H9 (cell line): ENCODE data around the gene IFFO2. TPM values are rescaled to one million over a fixed set of nuclear protein-coding genes. Genes with fewer than 3 reads are reported as not detected.

Source experiments
- DNase-seq: peaks from one replicate; pipeline ENCODE4 v3.0.0-alpha.2; 2017
- H2AFZ ChIP-seq: one replicate; pipeline ENCODE4 v1.6.1; 2013; ENCODE audit warnings: mild to moderate bottlenecking, low read length, control low read depth, moderate library complexity
- H2AK5ac ChIP-seq: 2 replicates; pipeline ENCODE4 v1.6.1; 2013; ENCODE audit warnings: low read length, control low read depth, mixed read lengths; ENCODE audit not compliant: insufficient read length
- H2BK120ac ChIP-seq: one replicate; pipeline ENCODE4 v1.6.1; 2013; ENCODE audit warnings: low read depth, mild to moderate bottlenecking, low read length, control low read depth, inconsistent platforms; ENCODE audit not compliant: poor library complexity, severe bottlenecking
- H2BK12ac ChIP-seq: 2 replicates; pipeline ENCODE4 v1.6.1; 2013; ENCODE audit warnings: low read length, control low read depth, mixed read lengths, low read depth; ENCODE audit not compliant: insufficient read length
- H2BK15ac ChIP-seq: 2 replicates; pipeline ENCODE4 v1.6.1; 2013; ENCODE audit warnings: low read depth, low read length, control low read depth
- H2BK20ac ChIP-seq: one replicate; pipeline ENCODE4 v1.6.1; 2013; ENCODE audit warnings: low read depth, mild to moderate bottlenecking, low read length, control low read depth, inconsistent platforms; ENCODE audit not compliant: poor library complexity, severe bottlenecking
- H2BK5ac ChIP-seq: 2 replicates; pipeline ENCODE4 v1.6.1; 2013; ENCODE audit warnings: low read length, control low read depth, mixed read lengths; ENCODE audit not compliant: insufficient read length
- H3K14ac ChIP-seq: 2 replicates; pipeline ENCODE4 v1.6.1; 2013; ENCODE audit warnings: low read length, control low read depth; ENCODE audit not compliant: insufficient read depth
- H3K18ac ChIP-seq: 2 replicates; pipeline ENCODE4 v1.6.1; 2013; ENCODE audit warnings: low read depth, mild to moderate bottlenecking, mixed read lengths, low read length, control low read depth; ENCODE audit not compliant: insufficient read length
- H3K23ac ChIP-seq: 2 replicates; pipeline ENCODE4 v1.6.1; 2013; ENCODE audit warnings: low read length, control low read depth, mixed read lengths, low read depth; ENCODE audit not compliant: insufficient read length
- H3K23me2 ChIP-seq: 2 replicates; pipeline ENCODE4 v1.6.1; 2013; ENCODE audit warnings: low read depth, mild to moderate bottlenecking, mixed read lengths, low read length, control low read depth; ENCODE audit not compliant: insufficient read length, poor library complexity, severe bottlenecking
- H3K27ac ChIP-seq: 2 replicates; pipeline ENCODE4 v1.5.1; 2013; ENCODE audit warnings: low read length, control low read depth, mixed read lengths, low read depth; ENCODE audit not compliant: insufficient read length
- H3K27me3 ChIP-seq: 2 replicates; pipeline ENCODE4 v1.6.1; 2013; ENCODE audit warnings: low read length, control low read depth, inconsistent platforms; ENCODE audit not compliant: insufficient read depth
- H3K4ac ChIP-seq: 2 replicates; pipeline ENCODE4 v1.6.1; 2013; ENCODE audit warnings: low read depth, mild to moderate bottlenecking, control low read depth, inconsistent platforms, low read length, moderate library complexity
- H3K4me1 ChIP-seq: 2 replicates; pipeline ENCODE4 v1.6.1; 2013; ENCODE audit warnings: low read length, control low read depth, inconsistent platforms; ENCODE audit not compliant: insufficient read depth
- H3K4me2 ChIP-seq: 2 replicates; pipeline ENCODE4 v1.6.1; 2013; ENCODE audit warnings: low read length, control low read depth, mixed read lengths; ENCODE audit not compliant: insufficient read length, insufficient read depth
- H3K56ac ChIP-seq: 2 replicates; pipeline ENCODE4 v1.6.1; 2013; ENCODE audit warnings: low read depth, mild to moderate bottlenecking, mixed read lengths, low read length, control low read depth; ENCODE audit not compliant: insufficient read length
- H3K79me1 ChIP-seq: 2 replicates; pipeline ENCODE4 v1.6.1; 2013; ENCODE audit warnings: low read depth, mild to moderate bottlenecking, moderate library complexity, low read length, control low read depth, inconsistent platforms; ENCODE audit not compliant: insufficient read depth, poor library complexity, severe bottlenecking
- H3K79me2 ChIP-seq: 2 replicates; pipeline ENCODE4 v1.6.1; 2013; ENCODE audit warnings: low read length, control low read depth, inconsistent platforms; ENCODE audit not compliant: insufficient read depth
- H3K9ac ChIP-seq: 2 replicates; pipeline ENCODE4 v1.6.1; 2013; ENCODE audit warnings: low read length, control low read depth, mixed read lengths; ENCODE audit not compliant: insufficient read length; ENCODE audit errors: extremely low read depth
- H3K9me3 ChIP-seq: one replicate; pipeline ENCODE4 v1.6.1; 2013; ENCODE audit warnings: low read depth, low read length, inconsistent platforms; ENCODE audit not compliant: control insufficient read depth
- H3T11ph ChIP-seq: one replicate; pipeline ENCODE4 v1.6.1; 2013; ENCODE audit warnings: mild to moderate bottlenecking, low read length, control low read depth, inconsistent platforms
- H4K20me1 ChIP-seq: one replicate; pipeline ENCODE4 v1.6.1; 2013; ENCODE audit not compliant: control insufficient read depth, insufficient read length, insufficient read depth
- H4K5ac ChIP-seq: 2 replicates; pipeline ENCODE4 v1.6.1; 2013; ENCODE audit warnings: low read depth, mild to moderate bottlenecking, mixed read lengths, low read length, control low read depth; ENCODE audit not compliant: insufficient read length
- H4K8ac ChIP-seq: replicated peaks from 2 replicates; pipeline ENCODE4 v1.6.1; 2013; ENCODE audit warnings: low read length, control low read depth, mixed read lengths, low read depth; ENCODE audit not compliant: insufficient read length
- H4K91ac ChIP-seq: 2 replicates; pipeline ENCODE4 v1.6.1; 2013; ENCODE audit warnings: low read depth, mild to moderate bottlenecking, moderate library complexity, mixed read lengths, low read length, control low read depth; ENCODE audit not compliant: insufficient read length
- H3K27ac Mint-ChIP-seq, 3 experiments: 2 replicates in 2 of 3; 3 replicates in 1 of 3; pipeline ENCODE4 v1.8.0; 2020 to 2021; ENCODE audit warnings: mixed read lengths in 3 of 3, mild to moderate bottlenecking in 1 of 3, moderate library complexity in 1 of 3
- H3K27me3 Mint-ChIP-seq: 2 replicates; pipeline ENCODE4 v1.8.0; 2021; ENCODE audit warnings: low read depth, mild to moderate bottlenecking, moderate library complexity, mixed read lengths
- H3K36me3 Mint-ChIP-seq, 3 experiments: 2 replicates in 2 of 3; 3 replicates in 1 of 3; pipeline ENCODE4 v1.8.0; 2020 to 2021; ENCODE audit warnings: low read depth in 3 of 3, mixed read lengths in 3 of 3; ENCODE audit not compliant: insufficient read depth in 1 of 3
- H3K4me1 Mint-ChIP-seq, 2 experiments: 2 replicates each; pipeline ENCODE4 v1.8.0; 2020; ENCODE audit warnings: mixed read lengths in 2 of 2
- H3K4me3 Mint-ChIP-seq, 2 experiments: 2 replicates in 1 of 2; 3 replicates in 1 of 2; pipeline ENCODE4 v1.8.0; 2020 to 2021; ENCODE audit warnings: mild to moderate bottlenecking in 2 of 2, mixed read lengths in 2 of 2, moderate library complexity in 1 of 2
- H3K9me3 Mint-ChIP-seq, 2 experiments: 2 replicates in 1 of 2; 3 replicates in 1 of 2; pipeline ENCODE4 v1.8.0; 2020; ENCODE audit warnings: mild to moderate bottlenecking in 2 of 2, mixed read lengths in 2 of 2, moderate library complexity in 1 of 2
- WGBS: extraction: QIAGEN DNeasy Blood & Tissue Kit; methylation state at CpG from one replicate; pipeline ENCODE4 v1.1.7; 2013; ENCODE audit warnings: missing lambda C conversion rate, low lambda C conversion rate, mixed read lengths; ENCODE audit not compliant: insufficient read length; ENCODE audit errors: extremely low coverage; 5-methylcytosine and 5-hydroxymethylcytosine counted together
- total RNA-seq: library from RNA; stranded (reverse); gene quantifications from 2 replicates; pipeline ENCODE4 v1.2.1, GENCODE V29; 2021
- TF ChIP-seq, protein P1 (sequence below): fragments of 200-600 bp; sonication (generic); conservative IDR thresholded peaks from 3 replicates; pipeline ENCODE4 v1.8.0; 2021; ENCODE audit warnings: antibody characterized with exemption, mild to moderate bottlenecking

IFFO2 gene
- total RNA-seq, 1 experiment from 2014 or later: 3.6 TPM

DNA sequence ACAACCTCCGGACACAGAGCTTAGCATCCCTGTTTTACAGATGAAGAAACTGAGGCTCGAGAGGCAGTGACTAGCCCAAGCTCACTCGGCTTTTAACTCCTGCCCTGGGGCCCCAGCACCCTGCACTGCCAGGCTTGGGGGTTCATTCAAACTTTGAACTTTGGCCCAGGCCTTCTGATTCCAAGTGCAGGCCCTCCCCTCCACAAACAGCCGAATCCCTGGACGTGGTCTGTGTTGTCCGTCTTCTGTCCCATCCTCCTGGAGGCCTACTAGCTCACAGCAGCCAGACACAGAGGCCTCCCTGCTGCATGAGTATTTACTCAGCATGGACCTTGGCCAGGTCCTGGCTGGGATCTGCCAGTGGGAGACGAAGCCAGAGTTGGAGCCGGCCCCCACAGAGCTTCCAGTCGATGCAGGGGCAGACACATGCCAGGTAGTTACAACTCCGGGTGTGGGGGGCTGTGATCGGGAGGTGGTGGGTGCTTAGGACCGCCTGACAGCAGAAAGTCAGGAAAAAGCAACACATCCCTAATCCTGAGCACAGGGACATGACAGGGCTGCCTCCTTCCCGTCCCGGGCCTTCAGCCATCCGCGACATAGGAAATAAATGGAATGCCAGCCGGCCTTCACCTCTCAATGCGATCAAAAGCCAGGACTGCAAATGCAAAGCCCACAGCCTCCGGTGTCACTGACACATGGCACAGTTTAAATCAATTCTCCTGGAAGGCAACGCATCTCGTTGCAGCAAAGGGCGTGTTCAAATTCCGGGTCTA is 7.4 kb downstream of the IFFO2 start:
- Histone ChIP-seq H3K9me3 (no peaks in the 10 kb centered on the region), H2BK12ac (peak overlapping the region; percentile 28), H2AFZ (no peak overlapping the region), H3K23me2 (peaks cover 4% of the 10 kb centered on the region), H4K8ac (peak overlapping the region; percentile 20), H3K4ac (no peak overlapping the region), H3K18ac (peak overlapping the region; percentile 93), H4K5ac (peak overlapping the region; percentile 45), H2BK20ac (no peak overlapping the region), H3K27ac (no peak overlapping the region), H4K20me1 (no peaks in the 10 kb centered on the region), H3K79me1 (no peaks in the 10 kb centered on the region), H2AK5ac (no peak overlapping the region), H2BK120ac (no peak overlapping the region), H3K4me2 (peak overlapping the region; percentile 15), H3K23ac (no peak overlapping the region), H4K91ac (no peak overlapping the region), H2BK5ac (no peak overlapping the region), H3K4me1 (peaks cover 8% of the 10 kb centered on the region; the same call in 1 of the 2 replicates), H3K9ac (no peak overlapping the region), H2BK15ac (no peak overlapping the region), H3K79me2 (no peaks in the 10 kb centered on the region), H3K27me3 (no peaks in the 10 kb centered on the region), H3T11ph (no peak overlapping the region), H3K14ac (peak overlapping the region; percentile 93), H3K56ac (no peak overlapping the region)
- Mint-ChIP-seq H3K9me3 (no peaks in the 10 kb centered on the region), H3K4me1 (peaks cover 29 to 43% of the 10 kb centered on the region in 2 experiments), H3K27me3 (peaks cover 8% of the 10 kb centered on the region), H3K36me3 (no peaks in the 10 kb centered on the region), H3K4me3 (peak overlapping the region in 1 of 2 experiments; percentile 60; a peak in 1 of 5 replicates), H3K27ac (peak overlapping the region; percentile 81 to 90 (median 82); a peak in 5 of 7 replicates)
- TF ChIP-seq, protein P1, sequence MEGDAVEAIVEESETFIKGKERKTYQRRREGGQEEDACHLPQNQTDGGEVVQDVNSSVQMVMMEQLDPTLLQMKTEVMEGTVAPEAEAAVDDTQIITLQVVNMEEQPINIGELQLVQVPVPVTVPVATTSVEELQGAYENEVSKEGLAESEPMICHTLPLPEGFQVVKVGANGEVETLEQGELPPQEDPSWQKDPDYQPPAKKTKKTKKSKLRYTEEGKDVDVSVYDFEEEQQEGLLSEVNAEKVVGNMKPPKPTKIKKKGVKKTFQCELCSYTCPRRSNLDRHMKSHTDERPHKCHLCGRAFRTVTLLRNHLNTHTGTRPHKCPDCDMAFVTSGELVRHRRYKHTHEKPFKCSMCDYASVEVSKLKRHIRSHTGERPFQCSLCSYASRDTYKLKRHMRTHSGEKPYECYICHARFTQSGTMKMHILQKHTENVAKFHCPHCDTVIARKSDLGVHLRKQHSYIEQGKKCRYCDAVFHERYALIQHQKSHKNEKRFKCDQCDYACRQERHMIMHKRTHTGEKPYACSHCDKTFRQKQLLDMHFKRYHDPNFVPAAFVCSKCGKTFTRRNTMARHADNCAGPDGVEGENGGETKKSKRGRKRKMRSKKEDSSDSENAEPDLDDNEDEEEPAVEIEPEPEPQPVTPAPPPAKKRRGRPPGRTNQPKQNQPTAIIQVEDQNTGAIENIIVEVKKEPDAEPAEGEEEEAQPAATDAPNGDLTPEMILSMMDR: no peak
- no peak for DNase-seq
- WGBS: no CpG with 5 or more reads among the region's 23 CpGs
